HEK293 (cell line): ENCODE data around the gene SMCHD1.

Source experiments
- ZBTB7A ChIP-seq: fragments of 450-650 bp; formaldehyde crosslinking; IDR thresholded peaks from 2 replicates; pipeline ENCODE4 v1.5.1; 2016; ENCODE audit warnings: low read depth, missing biosample characterization, missing genetic modification characterization
- ZNF202 ChIP-seq: fragments of 450-650 bp; formaldehyde crosslinking; IDR thresholded peaks from 2 replicates; pipeline ENCODE4 v1.5.1; 2016; ENCODE audit warnings: missing biosample characterization, missing genetic modification characterization, borderline replicate concordance
- ZNF239 ChIP-seq: fragments of 450-650 bp; formaldehyde crosslinking; IDR thresholded peaks from 2 replicates; pipeline ENCODE4 v1.5.1; 2016; ENCODE audit warnings: missing biosample characterization, missing genetic modification characterization
- ZNF350 ChIP-seq: fragments of 450-650 bp; formaldehyde crosslinking; IDR thresholded peaks from 2 replicates; pipeline ENCODE4 v1.5.0; 2017; ENCODE audit warnings: missing biosample characterization, mild to moderate bottlenecking, missing genetic modification characterization
- ZNF530 ChIP-seq: fragments of 450-650 bp; formaldehyde crosslinking; IDR thresholded peaks from 2 replicates; pipeline ENCODE4 v1.5.1; 2016; ENCODE audit warnings: low read depth, missing biosample characterization, missing genetic modification characterization
- ZNF664 ChIP-seq: fragments of 450-650 bp; formaldehyde crosslinking; IDR thresholded peaks from 2 replicates; pipeline ENCODE4 v1.5.1; 2016; ENCODE audit warnings: missing biosample characterization, missing genetic modification characterization
- TF ChIP-seq, protein P1 (sequence below): fragments of 450-650 bp; formaldehyde crosslinking; IDR thresholded peaks from 2 replicates; pipeline ENCODE4 v1.5.1; 2016; ENCODE audit warnings: missing biosample characterization, missing genetic modification characterization
- TF ChIP-seq, protein P2 (sequence below): fragments of 450-650 bp; formaldehyde crosslinking; IDR thresholded peaks from 2 replicates; pipeline ENCODE4 v1.5.1; 2016; ENCODE audit warnings: missing biosample characterization, missing genetic modification characterization

DNA sequence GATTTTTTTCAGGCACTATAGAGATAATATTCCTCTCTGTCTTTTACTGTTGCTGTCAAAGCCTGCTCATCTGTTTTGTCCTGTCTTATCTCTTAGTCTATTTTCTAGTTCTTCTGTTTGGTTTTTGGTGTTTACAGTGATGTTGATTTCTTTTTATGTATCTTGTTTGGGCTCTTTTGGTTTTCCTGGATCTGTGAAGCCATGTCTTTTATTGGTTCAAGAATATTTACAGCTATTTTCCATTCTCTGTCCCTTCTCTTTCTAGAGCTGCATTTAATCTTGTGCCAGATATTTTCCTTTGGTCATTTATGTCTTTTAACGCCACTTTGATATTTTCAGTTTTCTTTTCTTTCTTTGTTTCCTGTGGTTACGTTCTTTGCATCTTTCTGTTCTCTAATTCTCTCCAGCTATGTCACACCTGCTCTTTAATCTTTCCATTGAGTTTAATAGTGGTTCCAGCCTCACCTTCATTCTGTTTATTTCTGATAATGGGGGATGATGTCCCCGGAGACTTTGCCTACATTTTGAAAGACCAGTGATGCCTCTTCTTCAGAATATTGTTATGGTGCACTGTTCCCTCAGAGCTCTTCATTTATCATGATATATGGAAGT lies 32.0 kb downstream of the SMCHD1 start:
- TF ChIP-seq, protein P1, sequence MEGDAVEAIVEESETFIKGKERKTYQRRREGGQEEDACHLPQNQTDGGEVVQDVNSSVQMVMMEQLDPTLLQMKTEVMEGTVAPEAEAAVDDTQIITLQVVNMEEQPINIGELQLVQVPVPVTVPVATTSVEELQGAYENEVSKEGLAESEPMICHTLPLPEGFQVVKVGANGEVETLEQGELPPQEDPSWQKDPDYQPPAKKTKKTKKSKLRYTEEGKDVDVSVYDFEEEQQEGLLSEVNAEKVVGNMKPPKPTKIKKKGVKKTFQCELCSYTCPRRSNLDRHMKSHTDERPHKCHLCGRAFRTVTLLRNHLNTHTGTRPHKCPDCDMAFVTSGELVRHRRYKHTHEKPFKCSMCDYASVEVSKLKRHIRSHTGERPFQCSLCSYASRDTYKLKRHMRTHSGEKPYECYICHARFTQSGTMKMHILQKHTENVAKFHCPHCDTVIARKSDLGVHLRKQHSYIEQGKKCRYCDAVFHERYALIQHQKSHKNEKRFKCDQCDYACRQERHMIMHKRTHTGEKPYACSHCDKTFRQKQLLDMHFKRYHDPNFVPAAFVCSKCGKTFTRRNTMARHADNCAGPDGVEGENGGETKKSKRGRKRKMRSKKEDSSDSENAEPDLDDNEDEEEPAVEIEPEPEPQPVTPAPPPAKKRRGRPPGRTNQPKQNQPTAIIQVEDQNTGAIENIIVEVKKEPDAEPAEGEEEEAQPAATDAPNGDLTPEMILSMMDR (tag by site-specific recombination): no peak
- TF ChIP-seq ZNF350 (tag by site-specific recombination): no peak
- TF ChIP-seq ZNF530 (tag by site-specific recombination): no peak
- no peak for TF ChIP-seq ZNF664
- TF ChIP-seq, protein P2, sequence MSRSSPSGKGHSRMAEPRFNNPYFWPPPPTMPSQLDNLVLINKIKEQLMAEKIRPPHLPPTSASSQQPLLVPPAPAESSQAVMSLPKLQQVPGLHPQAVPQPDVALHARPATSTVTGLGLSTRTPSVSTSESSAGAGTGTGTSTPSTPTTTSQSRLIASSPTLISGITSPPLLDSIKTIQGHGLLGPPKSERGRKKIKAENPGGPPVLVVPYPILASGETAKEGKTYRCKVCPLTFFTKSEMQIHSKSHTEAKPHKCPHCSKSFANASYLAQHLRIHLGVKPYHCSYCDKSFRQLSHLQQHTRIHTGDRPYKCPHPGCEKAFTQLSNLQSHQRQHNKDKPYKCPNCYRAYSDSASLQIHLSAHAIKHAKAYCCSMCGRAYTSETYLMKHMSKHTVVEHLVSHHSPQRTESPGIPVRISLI (tag by site-specific recombination): no peak
- no peak for TF ChIP-seq ZNF202
- TF ChIP-seq ZNF239: no peak
- TF ChIP-seq ZBTB7A (tag by site-specific recombination): no peak
